Cardiac muscle cell (in vitro differentiated cells and primary cell): ENCODE data around the gene GALNT10. TPM values are rescaled to one million over a fixed set of nuclear protein-coding genes. Genes with fewer than 3 reads are reported as not detected.
A peak's percentile ranks its signal among the peaks of the same experiment; 100 is the strongest.

Experiments
- DNase-seq, 2 donors: peaks; one replicate each; pipeline versions ENCODE4 v3.0.0 to v3.0.0-alpha.2; 2010 to 2017; ENCODE audit warnings: low read depth in 1 of 2, low spot score in 1 of 2
- H3K27ac ChIP-seq: fragments of 200-600 bp; sonication (generic); 2 replicates; pipeline ENCODE4 v1.5.1; 2016
- H3K27me3 ChIP-seq: fragments of 200-600 bp; sonication (generic); 2 replicates; pipeline ENCODE4 v1.6.0; 2016; ENCODE audit warnings: control low read depth
- H3K36me3 ChIP-seq: fragments of 200-600 bp; sonication (generic); 2 replicates; pipeline ENCODE4 v1.5.1; 2016; ENCODE audit warnings: control low read depth
- H3K4me1 ChIP-seq: fragments of 200-600 bp; sonication (generic); 2 replicates; pipeline ENCODE4 v1.8.1; 2017; ENCODE audit warnings: low read depth, mild to moderate bottlenecking, mixed run types
- H3K4me3 ChIP-seq: fragments of 200-600 bp; sonication (generic); 2 replicates; pipeline ENCODE4 v1.5.1; 2016; ENCODE audit warnings: mild to moderate bottlenecking
- H3K9me3 ChIP-seq: fragments of 200-600 bp; sonication (generic); 2 replicates; pipeline ENCODE4 v1.5.1; 2017; ENCODE audit warnings: low read depth, mild to moderate bottlenecking, control low read depth
- polyA plus RNA-seq: library from polyadenylated mRNA; unstranded; fragments of >200 nt; fragmentation: Nextera tagmentation; extraction: Ambion mirVana; gene quantifications from 2 replicates; pipeline ENCODE4 v1.2.1, GENCODE V29; 2016
- total RNA-seq: library from RNA; depleted of rRNA; stranded (reverse); fragments of >200 nt; gene quantifications from 2 replicates; pipeline ENCODE4 v1.2.3, GENCODE V29; 2016
- TF ChIP-seq, protein P1 (sequence below): IDR thresholded peaks from 2 replicates; pipeline ENCODE4 v1.5.1; 2012; ENCODE audit warnings: low read depth, mild to moderate bottlenecking, low read length

The GALNT10 gene
- total and polyA plus RNA-seq, 2 experiments from 2014 or later: 8.2 TPM

DNA sequence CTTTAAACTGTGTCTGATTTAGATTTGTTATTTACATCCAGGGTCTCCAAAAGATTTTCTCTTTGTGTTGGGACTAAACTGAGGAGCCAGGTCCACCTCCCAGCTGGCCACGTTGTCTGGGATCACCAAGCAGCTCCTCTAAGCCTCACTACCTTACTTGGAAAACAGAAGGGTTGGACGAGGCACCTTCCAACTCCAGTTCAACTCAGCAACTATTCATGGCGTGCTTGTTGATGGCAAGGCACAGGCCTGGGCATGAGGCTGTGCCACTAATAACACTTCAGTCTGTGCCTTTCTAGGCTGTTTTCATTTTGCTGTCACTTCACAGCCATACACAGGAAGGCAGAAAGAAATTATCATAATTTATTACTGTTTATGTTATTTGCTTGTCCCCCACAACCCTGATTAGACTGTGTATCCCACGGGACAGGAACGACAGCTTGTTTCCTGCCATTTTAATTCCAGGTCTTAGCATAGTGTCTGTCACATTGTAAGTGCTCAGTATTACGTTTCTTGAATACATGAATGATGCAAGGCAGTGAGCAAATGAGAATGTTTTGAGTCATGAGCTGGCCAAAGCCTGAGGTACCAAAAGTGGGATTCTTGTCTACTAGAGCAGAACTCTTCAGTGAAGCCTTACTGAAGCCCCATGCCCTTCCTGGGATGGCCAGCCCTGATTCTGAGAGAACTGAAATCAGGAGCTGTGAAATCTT lies 125.8 kb downstream of the GALNT10 start:
- Histone ChIP-seq H3K36me3 (no peaks in the 10 kb centered on the region), H3K9me3 (no peaks in the 10 kb centered on the region), H3K27me3 (no peaks in the 10 kb centered on the region), H3K27ac (no peak overlapping the region), H3K4me3 (no peak overlapping the region), H3K4me1 (no peaks in the 10 kb centered on the region)
- TF ChIP-seq, protein P1, sequence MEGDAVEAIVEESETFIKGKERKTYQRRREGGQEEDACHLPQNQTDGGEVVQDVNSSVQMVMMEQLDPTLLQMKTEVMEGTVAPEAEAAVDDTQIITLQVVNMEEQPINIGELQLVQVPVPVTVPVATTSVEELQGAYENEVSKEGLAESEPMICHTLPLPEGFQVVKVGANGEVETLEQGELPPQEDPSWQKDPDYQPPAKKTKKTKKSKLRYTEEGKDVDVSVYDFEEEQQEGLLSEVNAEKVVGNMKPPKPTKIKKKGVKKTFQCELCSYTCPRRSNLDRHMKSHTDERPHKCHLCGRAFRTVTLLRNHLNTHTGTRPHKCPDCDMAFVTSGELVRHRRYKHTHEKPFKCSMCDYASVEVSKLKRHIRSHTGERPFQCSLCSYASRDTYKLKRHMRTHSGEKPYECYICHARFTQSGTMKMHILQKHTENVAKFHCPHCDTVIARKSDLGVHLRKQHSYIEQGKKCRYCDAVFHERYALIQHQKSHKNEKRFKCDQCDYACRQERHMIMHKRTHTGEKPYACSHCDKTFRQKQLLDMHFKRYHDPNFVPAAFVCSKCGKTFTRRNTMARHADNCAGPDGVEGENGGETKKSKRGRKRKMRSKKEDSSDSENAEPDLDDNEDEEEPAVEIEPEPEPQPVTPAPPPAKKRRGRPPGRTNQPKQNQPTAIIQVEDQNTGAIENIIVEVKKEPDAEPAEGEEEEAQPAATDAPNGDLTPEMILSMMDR: no peak
- no peak for DNase-seq

DNA sequence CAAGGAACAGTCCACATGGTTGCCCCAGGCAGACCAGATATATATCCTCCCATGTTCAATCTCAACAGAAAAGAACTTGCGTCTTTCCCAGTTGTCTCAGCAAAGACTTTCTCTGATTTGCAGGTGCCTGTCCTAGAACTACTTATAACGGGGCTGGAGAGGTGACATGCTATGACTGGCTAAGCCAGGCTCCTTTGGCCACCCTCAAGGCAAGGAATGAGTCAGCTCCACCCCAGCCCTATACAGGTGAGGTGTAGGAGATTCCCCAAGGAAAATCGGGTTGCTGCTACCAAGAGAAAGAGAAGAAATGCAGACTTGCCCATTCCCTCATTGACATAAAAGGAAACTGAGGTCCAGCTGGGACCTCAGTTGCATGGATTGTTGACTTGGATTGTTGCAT lies 127.4 kb downstream of the GALNT10 start:
- H3K9me3 ChIP-seq: no peaks in the 10 kb centered on the region
- no peaks in the 10 kb centered on the region for H3K27me3 ChIP-seq
- DNase-seq: no peak
- TF ChIP-seq, protein P1: no peak
- H3K36me3 ChIP-seq: no peaks in the 10 kb centered on the region
- H3K27ac ChIP-seq: no peak overlapping the region
- no peaks in the 10 kb centered on the region for H3K4me1 ChIP-seq
- no peak overlapping the region for H3K4me3 ChIP-seq

DNA sequence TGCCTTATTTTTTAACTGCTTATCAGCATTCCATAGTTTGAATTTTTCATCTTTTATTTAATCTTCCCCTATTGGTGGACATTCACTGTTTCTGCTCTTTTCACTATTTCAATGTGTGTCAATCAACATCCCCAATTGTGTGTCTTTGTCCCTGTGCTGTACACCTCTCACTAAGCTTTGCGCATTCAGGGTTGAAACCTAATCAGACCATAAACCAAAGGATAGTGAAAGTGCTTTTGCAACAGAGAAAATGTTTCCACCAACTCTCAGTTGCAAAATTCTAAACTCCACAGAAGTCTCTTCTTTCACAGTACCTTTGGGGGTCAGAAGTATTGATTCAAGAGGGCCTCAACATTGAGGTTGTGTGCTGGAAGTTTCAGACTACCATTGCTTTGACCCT lies 128.2 kb downstream of the GALNT10 start:
- Histone ChIP-seq H3K27ac (no peak overlapping the region), H3K27me3 (no peaks in the 10 kb centered on the region), H3K4me3 (no peak overlapping the region), H3K36me3 (no peaks in the 10 kb centered on the region), H3K4me1 (no peaks in the 10 kb centered on the region), H3K9me3 (no peaks in the 10 kb centered on the region)
- TF ChIP-seq, protein P1: no peak
- no peak for DNase-seq

DNA sequence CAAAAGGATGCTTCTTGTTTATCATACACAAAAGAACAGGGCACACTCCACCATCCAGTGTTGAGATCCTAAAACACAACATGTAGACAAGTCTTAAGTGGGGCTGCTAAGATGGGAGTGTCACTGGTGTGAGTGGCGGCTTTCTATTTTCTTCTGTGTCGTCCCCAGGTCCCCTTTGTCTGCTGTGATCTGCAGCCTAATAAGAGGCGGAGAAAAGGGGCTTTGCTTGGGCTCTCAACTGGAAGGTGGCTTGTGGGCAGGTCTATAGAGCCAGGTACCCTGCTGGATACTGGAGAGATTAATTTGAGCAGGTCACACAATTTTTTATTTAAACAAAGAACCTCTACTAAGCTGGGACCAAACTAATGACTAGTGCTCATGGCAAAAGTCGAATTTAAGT lies 129.2 kb downstream of the GALNT10 start:
- TF ChIP-seq, protein P1: no peak

DNA sequence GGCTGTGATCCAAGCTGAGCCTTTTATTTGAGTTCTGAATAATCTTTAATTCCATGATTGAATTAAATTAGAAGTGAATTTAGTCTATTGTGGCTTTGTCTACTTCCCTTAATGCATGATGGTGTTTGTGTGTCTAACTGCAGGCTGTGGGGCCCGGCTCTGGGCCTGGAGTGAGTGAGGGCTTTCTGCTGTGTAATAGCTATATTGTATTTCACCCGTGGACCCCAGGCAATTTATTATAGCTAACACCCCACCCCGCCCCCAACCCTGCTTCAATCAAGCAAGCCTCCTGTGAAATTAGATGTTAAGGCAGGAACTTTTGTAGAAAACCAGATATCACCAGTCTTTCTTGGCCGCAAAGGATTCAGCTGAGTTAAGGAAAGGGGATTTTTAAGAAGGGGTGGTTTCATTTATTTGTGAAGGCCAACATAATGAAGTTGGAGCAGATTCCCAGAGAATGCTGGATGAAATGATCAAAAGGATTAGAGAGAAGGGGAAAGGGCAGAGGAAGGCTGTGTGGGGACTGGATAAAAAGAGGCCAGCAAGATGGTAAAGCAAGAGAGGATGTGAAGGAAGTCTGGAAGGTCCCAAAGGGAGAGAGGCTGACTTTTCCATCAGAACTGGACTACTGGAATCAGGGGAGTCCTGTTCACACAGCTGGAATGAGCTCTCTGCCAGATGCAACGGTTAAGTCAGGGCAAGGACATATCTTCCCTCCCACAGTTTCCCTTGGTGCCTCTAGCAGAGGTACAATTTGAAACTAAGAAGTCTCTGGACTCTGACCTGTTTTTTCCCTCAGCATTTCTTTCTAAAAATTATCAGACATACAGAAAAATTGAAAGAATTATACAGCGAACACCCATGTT lies 129.9 kb downstream of the GALNT10 start:
- TF ChIP-seq, protein P1: no peak
- Histone ChIP-seq H3K4me3 (no peak overlapping the region), H3K27me3 (no peaks in the 10 kb centered on the region), H3K9me3 (no peaks in the 10 kb centered on the region), H3K4me1 (no peaks in the 10 kb centered on the region), H3K36me3 (no peaks in the 10 kb centered on the region), H3K27ac (no peak overlapping the region)
- peak in 1 of 2 donors; percentile 56 for DNase-seq

More for the DNA sequence above, 129.2 kb downstream of the GALNT10 start:
- Histone ChIP-seq H3K9me3 (no peaks in the 10 kb centered on the region), H3K4me1 (no peaks in the 10 kb centered on the region), H3K27ac (no peak overlapping the region), H3K4me3 (no peak overlapping the region), H3K36me3 (no peaks in the 10 kb centered on the region), H3K27me3 (no peaks in the 10 kb centered on the region)
- DNase-seq: no peak
